Inflammatory macrophage treated with lipopolysaccharide for 4 hours (primary cell): ENCODE data around the gene RAMP1.

Experiments
- DNase-seq: peaks from one replicate; pipeline ENCODE4 v3.0.0-alpha.2; 2020

Gene RAMP1

GRCh38 chr2:237956402-237956736 lies 96.9 kb downstream of the RAMP1 start:
- DNase-seq: no peak

- DNase-seq: no peak
Measured at GRCh38 chr2:237961637-237962036, 102.2 kb downstream of the RAMP1 start.
